Mucosa of stomach (tissue), 1 donor: ENCODE measurements around the gene PHF12.

Experiments used
- H3K27me3 ChIP-seq: one replicate; pipeline ENCODE4 v1.7.0; 2013; ENCODE audit warnings: mild to moderate bottlenecking, low read length; ENCODE audit not compliant: control insufficient read depth, insufficient read depth
- H3K36me3 ChIP-seq: one replicate; pipeline ENCODE4 v1.7.0; 2013; ENCODE audit warnings: low read length; ENCODE audit not compliant: control insufficient read depth, insufficient read depth
- H3K4me1 ChIP-seq: one replicate; pipeline ENCODE4 v1.7.0; 2013; ENCODE audit warnings: mild to moderate bottlenecking, low read length; ENCODE audit not compliant: control insufficient read depth, insufficient read depth
- H3K4me3 ChIP-seq: one replicate; pipeline ENCODE4 v1.7.0; 2013; ENCODE audit warnings: low read length
- H3K9ac ChIP-seq: one replicate; pipeline ENCODE4 v1.7.0; 2013; ENCODE audit warnings: mild to moderate bottlenecking, low read length, moderate library complexity
- H3K9me3 ChIP-seq: one replicate; pipeline ENCODE4 v1.7.0; 2013; ENCODE audit warnings: mild to moderate bottlenecking, low read length, moderate library complexity; ENCODE audit not compliant: control insufficient read depth
- donor health status: Pancreatic carcinoma.

The PHF12 gene

DNA sequence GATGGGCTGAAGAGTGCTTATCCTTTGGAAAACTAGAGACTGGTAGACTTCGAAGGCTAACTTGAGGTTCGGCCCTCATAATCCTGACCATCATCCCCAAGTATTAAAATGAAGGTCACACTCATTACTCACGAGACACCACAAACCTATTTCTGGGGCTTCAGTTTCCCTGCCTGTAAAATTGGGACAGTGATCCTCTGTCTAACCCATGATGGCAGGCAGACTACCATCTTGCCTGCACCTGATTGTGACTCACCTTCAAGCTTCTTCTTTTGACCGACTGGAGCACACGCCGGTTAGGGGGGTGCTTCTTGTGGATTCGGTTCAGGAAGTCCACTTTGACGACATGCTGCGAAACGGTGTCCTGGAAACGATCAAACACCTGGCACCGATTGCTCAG, 34.3 kb downstream of the PHF12 start:
- Histone ChIP-seq H3K9me3 (no peaks in the 10 kb centered on the region), H3K4me1 (peaks cover 6% of the 10 kb centered on the region), H3K9ac (no peak overlapping the region), H3K27me3 (no peaks in the 10 kb centered on the region), H3K36me3 (peaks cover 41% of the 10 kb centered on the region), H3K4me3 (no peak overlapping the region)

- no peak overlapping the region for H3K9ac ChIP-seq
- H3K4me3 ChIP-seq = no peak overlapping the region
- peaks cover 10% of the 10 kb centered on the region for H3K4me1 ChIP-seq
- no peaks in the 10 kb centered on the region for H3K9me3 ChIP-seq
- H3K36me3 ChIP-seq = peaks cover 41% of the 10 kb centered on the region
- H3K27me3 ChIP-seq = no peaks in the 10 kb centered on the region
These were observed 34.9 kb downstream of the PHF12 start for GRCh38 chr17:28916302-28916934.

GRCh38 chr17:28912938-28913333, 38.4 kb downstream of the PHF12 start:
- Histone ChIP-seq H3K9me3 (no peaks in the 10 kb centered on the region), H3K4me3 (no peak overlapping the region), H3K36me3 (peaks cover 42% of the 10 kb centered on the region), H3K27me3 (no peaks in the 10 kb centered on the region), H3K4me1 (peaks cover 10% of the 10 kb centered on the region), H3K9ac (no peak overlapping the region)

DNA sequence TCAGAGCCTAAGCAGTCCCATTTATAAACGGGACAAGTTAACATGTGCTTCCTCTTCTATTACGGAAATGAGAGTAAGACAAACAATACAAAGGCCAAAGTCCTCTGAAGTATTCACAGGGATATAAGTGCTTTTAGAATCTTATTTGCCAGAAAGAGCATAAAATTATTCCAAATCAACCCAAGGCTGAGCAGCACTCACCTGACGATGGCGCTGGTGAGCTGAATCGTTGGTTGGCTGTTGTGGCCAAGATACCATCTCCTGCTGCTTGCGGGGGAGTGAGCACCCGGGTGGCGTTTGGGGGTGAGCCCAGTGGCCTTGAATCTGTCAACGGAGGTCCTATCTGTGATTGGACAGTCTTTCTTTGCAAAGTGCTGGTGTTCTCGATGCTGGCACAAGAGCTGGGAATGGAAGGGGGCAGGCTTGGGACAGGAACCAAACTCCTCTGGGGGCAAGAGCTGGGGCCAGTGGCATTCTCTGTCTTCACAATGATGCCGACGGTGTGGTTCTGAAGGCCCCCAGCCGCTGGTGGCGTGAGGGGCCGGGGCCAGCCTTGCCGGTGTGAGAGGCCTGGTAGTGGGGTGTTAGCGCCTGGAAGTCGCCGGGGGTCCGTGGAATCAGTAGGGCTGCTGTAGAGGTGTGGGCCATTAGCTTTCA, 38.9 kb downstream of the PHF12 start:
- no peaks in the 10 kb centered on the region for H3K27me3 ChIP-seq
- H3K36me3 ChIP-seq = peaks cover 37% of the 10 kb centered on the region
- H3K4me3 ChIP-seq = no peak overlapping the region
- H3K9ac ChIP-seq = peak overlapping the region; percentile 11
- H3K9me3 ChIP-seq = no peaks in the 10 kb centered on the region
- peaks cover 11% of the 10 kb centered on the region for H3K4me1 ChIP-seq

DNA sequence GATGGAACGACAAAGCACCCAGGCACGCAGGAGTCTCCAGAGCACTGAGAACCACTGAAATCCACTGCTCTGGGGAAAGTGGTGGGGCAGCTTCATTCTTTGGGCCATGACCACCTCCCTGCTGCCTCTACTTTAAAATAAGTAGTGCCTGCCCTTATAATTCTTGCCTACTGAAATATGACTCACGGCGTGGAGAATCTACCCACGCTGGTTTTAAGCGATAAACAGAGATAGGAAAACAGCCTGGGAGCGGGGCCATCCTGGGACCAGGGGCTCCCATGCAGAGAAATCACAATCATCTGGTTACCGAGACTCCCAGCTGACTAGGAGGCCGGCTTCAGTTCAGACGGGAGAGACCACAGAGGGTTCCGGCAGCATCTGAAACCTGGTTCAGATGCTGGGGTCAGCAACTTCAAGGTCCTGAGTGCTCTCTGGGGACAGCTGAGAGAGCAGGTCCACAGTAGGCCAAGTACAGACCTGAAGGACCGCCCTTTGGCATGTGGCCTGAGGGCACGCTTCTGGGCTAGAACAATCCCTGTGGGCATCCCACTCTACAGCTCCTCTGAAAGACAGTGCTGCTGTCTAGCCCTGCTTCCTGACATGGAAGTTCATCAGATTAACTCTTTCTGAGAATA, 39.8 kb downstream of the PHF12 start:
- peaks cover 15% of the 10 kb centered on the region for H3K4me1 ChIP-seq
- no peaks in the 10 kb centered on the region for H3K9me3 ChIP-seq
- H3K9ac ChIP-seq = peak overlapping the region; percentile 11
- H3K36me3 ChIP-seq = peaks cover 35% of the 10 kb centered on the region
- H3K27me3 ChIP-seq = no peaks in the 10 kb centered on the region
- H3K4me3 ChIP-seq = no peak overlapping the region

DNA sequence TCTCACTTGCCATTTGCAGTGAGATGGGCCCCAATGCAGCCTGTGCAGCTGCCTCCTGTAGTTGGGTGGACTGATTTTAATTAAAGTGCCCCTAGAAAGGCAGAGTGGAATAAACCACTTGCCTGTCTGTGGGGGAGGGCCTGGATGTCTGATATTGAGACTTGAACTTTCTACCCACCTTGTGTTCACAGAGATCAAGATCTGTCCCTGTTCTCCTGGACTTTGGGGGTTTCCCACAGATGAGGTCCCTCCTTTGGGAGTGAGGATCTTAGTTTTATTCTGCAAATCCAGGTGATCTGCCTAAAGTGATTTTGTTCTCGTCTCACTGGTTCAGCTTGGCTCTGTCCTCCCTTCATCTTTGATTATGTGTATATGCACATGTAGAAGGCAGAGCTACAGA, 40.8 kb downstream of the PHF12 start:
- peaks cover 33% of the 10 kb centered on the region for H3K36me3 ChIP-seq
- peaks cover 15% of the 10 kb centered on the region for H3K4me1 ChIP-seq
- H3K4me3 ChIP-seq = no peak overlapping the region
- no peaks in the 10 kb centered on the region for H3K27me3 ChIP-seq
- H3K9me3 ChIP-seq = no peaks in the 10 kb centered on the region
- H3K9ac ChIP-seq = no peak overlapping the region

- no peaks in the 10 kb centered on the region for H3K9me3 ChIP-seq
- peaks cover 28% of the 10 kb centered on the region for H3K36me3 ChIP-seq
- no peak overlapping the region for H3K4me3 ChIP-seq
- H3K9ac ChIP-seq = no peak overlapping the region
- H3K27me3 ChIP-seq = no peaks in the 10 kb centered on the region
- H3K4me1 ChIP-seq = peaks cover 20% of the 10 kb centered on the region
These were observed 42.6 kb downstream of the PHF12 start for GRCh38 chr17:28908640-28909167.

DNA sequence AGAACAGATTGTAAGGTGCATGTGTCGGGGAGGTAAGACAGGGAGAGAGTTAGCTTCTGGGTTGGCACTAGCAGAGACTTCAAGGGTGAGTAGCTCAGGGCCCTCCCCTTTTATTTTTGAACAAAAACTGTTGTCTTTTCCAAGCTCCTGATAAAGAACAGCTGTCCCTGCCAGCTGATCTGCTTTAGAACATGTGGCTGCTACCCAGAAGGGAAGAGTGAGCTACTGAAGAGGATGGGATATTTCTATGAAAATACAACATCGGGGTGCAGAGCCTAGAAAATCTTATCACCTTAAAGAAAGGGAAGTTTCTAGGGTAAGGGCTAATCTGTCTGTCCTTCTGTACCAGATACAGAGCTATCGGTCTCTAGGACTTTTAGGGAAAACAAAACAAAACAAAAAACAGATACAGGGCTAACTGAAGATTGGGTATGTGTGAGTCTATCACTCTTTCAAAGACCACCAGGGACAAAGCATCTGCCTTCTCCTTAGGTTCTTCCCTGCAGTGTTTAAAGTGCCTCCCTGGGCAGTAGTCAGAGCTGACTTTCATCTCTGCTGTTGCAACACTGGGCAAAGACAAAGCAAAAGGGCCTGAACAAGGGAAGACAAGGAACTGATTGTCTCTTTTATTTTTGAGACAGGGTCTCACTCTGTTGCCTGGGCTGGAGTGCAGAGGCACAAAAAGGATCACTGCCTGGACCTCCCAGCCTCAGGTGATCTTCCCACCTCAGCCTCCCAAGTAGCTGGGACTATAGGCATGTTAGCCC, 43.4 kb downstream of the PHF12 start:
- Histone ChIP-seq H3K9me3 (no peaks in the 10 kb centered on the region), H3K9ac (no peak overlapping the region), H3K4me3 (no peak overlapping the region), H3K27me3 (no peaks in the 10 kb centered on the region), H3K4me1 (peaks cover 27% of the 10 kb centered on the region), H3K36me3 (peaks cover 22% of the 10 kb centered on the region)

- H3K4me3 ChIP-seq = no peak overlapping the region
- no peak overlapping the region for H3K9ac ChIP-seq
- H3K36me3 ChIP-seq = peaks cover 18% of the 10 kb centered on the region
- H3K9me3 ChIP-seq = no peaks in the 10 kb centered on the region
- peaks cover 22% of the 10 kb centered on the region for H3K4me1 ChIP-seq
- H3K27me3 ChIP-seq = no peaks in the 10 kb centered on the region
These were observed 44.4 kb downstream of the PHF12 start for GRCh38 chr17:28906706-28907438.

GRCh38 chr17:28906276-28906675, 45.0 kb downstream of the PHF12 start:
- peaks cover 18% of the 10 kb centered on the region for H3K36me3 ChIP-seq
- H3K9me3 ChIP-seq = no peaks in the 10 kb centered on the region
- peaks cover 25% of the 10 kb centered on the region for H3K4me1 ChIP-seq
- H3K4me3 ChIP-seq = no peak overlapping the region
- H3K27me3 ChIP-seq = no peaks in the 10 kb centered on the region
- H3K9ac ChIP-seq = no peak overlapping the region

- Histone ChIP-seq H3K4me3 (no peak overlapping the region), H3K4me1 (peaks cover 31% of the 10 kb centered on the region), H3K36me3 (peaks cover 5% of the 10 kb centered on the region), H3K9me3 (no peaks in the 10 kb centered on the region), H3K27me3 (no peaks in the 10 kb centered on the region), H3K9ac (no peak overlapping the region)
These were observed 46.5 kb downstream of the PHF12 start for GRCh38 chr17:28904800-28905199.
